Neural crest cell (in vitro differentiated cells): ENCODE data around the gene ITFG1. TPM values are rescaled to one million over a fixed set of nuclear protein-coding genes. Genes with fewer than 3 reads are reported as not detected.

ENCODE experiments used
- DNase-seq: peaks from one replicate; pipeline ENCODE4 v3.0.0; 2021; ENCODE audit warnings: low read depth, mixed read lengths, low spot score
- H3K27ac Mint-ChIP-seq: one replicate; pipeline ENCODE4 v1.8.0; 2021; ENCODE audit warnings: mild to moderate bottlenecking, mixed read lengths; ENCODE audit not compliant: unreplicated experiment
- H3K27me3 Mint-ChIP-seq: 2 replicates; pipeline ENCODE4 v1.8.0; 2021; ENCODE audit warnings: low read depth, mild to moderate bottlenecking, mixed read lengths
- H3K36me3 Mint-ChIP-seq: 2 replicates; pipeline ENCODE4 v1.8.0; 2021; ENCODE audit warnings: low read depth, mild to moderate bottlenecking, mixed read lengths
- H3K4me1 Mint-ChIP-seq: 2 replicates; pipeline ENCODE4 v1.8.0; 2021; ENCODE audit warnings: mixed read lengths
- H3K4me3 Mint-ChIP-seq: one replicate; pipeline ENCODE4 v1.8.0; 2021; ENCODE audit warnings: mild to moderate bottlenecking, mixed read lengths
- H3K9me3 Mint-ChIP-seq: 2 replicates; pipeline ENCODE4 v1.8.0; 2021; ENCODE audit warnings: mixed read lengths
- total RNA-seq: library from RNA; stranded (reverse); gene quantifications from 2 replicates; pipeline ENCODE4 v1.2.1, GENCODE V29; 2021
- TF ChIP-seq, protein P1 (sequence below): fragments of 200-600 bp; sonication (generic); conservative IDR thresholded peaks from 2 replicates; pipeline ENCODE4 v1.5.0; 2021; ENCODE audit warnings: antibody characterized with exemption, mild to moderate bottlenecking

Gene ITFG1
- total RNA-seq, 1 donor from 2014 or later = 30.9 TPM

DNA sequence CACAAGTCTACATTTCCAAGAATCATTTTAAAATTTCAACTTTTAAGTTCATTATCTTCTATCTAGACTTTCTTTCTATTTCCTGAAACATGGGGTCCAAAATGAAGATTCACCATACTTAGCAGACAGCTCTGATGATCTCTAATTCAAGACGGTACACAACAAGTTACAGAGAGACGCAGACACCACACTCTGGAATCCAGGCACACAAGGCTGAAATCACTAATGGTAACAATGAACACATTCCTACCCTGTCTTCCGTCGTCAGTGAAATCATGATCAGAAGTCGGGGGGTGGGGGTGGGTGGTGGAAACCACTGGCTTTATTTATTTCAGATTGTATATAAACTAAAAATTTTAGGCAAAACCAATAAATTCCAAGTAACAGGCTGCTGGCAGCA, 78.5 kb downstream of the ITFG1 start:
- Mint-ChIP-seq H3K4me3 (no peak overlapping the region), H3K9me3 (no peaks in the 10 kb centered on the region), H3K27ac (peak overlapping the region; percentile 78), H3K4me1 (peaks cover 30% of the 10 kb centered on the region), H3K36me3 (no peaks in the 10 kb centered on the region), H3K27me3 (no peaks in the 10 kb centered on the region)
- no peak for DNase-seq
- TF ChIP-seq, protein P1, sequence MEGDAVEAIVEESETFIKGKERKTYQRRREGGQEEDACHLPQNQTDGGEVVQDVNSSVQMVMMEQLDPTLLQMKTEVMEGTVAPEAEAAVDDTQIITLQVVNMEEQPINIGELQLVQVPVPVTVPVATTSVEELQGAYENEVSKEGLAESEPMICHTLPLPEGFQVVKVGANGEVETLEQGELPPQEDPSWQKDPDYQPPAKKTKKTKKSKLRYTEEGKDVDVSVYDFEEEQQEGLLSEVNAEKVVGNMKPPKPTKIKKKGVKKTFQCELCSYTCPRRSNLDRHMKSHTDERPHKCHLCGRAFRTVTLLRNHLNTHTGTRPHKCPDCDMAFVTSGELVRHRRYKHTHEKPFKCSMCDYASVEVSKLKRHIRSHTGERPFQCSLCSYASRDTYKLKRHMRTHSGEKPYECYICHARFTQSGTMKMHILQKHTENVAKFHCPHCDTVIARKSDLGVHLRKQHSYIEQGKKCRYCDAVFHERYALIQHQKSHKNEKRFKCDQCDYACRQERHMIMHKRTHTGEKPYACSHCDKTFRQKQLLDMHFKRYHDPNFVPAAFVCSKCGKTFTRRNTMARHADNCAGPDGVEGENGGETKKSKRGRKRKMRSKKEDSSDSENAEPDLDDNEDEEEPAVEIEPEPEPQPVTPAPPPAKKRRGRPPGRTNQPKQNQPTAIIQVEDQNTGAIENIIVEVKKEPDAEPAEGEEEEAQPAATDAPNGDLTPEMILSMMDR = no peak

DNA sequence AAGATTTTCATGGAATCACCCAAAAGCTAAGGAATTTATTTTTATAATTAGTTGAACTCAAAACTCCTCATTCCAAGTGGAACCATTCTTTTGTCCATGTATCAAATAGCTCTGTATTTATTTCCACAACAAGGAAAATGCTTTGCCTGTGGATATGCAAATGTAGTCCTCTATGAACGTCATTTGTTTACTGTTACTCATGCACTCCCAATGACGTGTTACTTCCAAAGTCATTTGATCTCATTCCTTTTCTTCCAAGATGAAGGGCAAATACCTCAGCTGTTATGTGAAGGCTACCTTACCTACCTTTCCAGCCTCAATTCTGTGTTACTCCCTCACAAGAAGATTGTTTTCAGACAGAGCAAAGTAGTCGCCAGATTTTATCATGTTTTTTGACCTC, 83.7 kb downstream of the ITFG1 start:
- Mint-ChIP-seq H3K9me3 (no peaks in the 10 kb centered on the region), H3K27me3 (no peaks in the 10 kb centered on the region), H3K4me3 (no peak overlapping the region), H3K27ac (no peak overlapping the region), H3K36me3 (peaks cover 4% of the 10 kb centered on the region), H3K4me1 (peaks cover 13% of the 10 kb centered on the region)
- no peak for DNase-seq
- TF ChIP-seq, protein P1 = no peak

DNA sequence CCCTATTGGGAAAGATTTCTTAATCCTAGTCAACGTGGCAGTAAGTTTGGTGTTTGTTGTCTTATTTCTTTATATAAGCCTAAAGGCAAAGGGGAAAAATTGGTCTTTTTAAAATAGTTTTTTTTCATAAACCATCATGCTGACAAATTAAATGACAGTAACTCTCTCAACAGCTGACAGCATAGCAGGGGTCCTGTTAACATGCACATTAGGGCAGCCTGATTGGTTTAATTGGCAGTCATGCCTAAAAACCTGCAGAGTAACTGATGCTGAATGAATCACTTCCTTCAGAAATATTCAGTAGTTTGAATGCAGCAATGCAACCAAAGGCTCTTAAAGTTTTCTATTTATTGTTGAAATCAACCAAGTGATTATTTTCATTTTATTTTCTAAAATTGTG, 85.4 kb downstream of the ITFG1 start:
- no peaks in the 10 kb centered on the region for H3K27me3 Mint-ChIP-seq
- H3K4me3 Mint-ChIP-seq = no peak overlapping the region
- TF ChIP-seq, protein P1 = no peak
- H3K9me3 Mint-ChIP-seq = no peaks in the 10 kb centered on the region
- peaks cover 3% of the 10 kb centered on the region for H3K4me1 Mint-ChIP-seq
- H3K36me3 Mint-ChIP-seq = peaks cover 7% of the 10 kb centered on the region
- no peak for DNase-seq
- H3K27ac Mint-ChIP-seq = no peak overlapping the region

DNA sequence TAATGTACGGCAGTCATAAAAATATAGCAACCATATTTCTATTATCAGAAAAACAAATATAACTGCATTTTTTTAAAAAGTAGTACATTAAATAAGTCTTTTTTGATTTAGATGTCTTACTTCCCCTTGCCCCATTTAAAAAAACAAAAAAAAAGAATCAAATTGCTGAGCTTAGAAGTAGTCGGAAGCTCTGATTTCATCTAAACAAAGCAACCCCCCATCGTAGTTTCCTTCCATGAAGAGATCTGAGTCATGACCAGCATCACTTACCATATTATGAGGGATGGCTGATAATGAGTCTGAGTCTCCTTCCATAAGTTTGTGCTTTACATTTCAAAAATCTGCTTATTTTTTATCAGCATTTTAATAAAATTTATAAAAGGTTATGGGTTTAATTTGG, 86.2 kb downstream of the ITFG1 start:
- no peak for DNase-seq
- no peaks in the 10 kb centered on the region for H3K4me1 Mint-ChIP-seq
- H3K27ac Mint-ChIP-seq = peak overlapping the region; percentile 57
- H3K9me3 Mint-ChIP-seq = no peaks in the 10 kb centered on the region
- H3K4me3 Mint-ChIP-seq = no peak overlapping the region
- peaks cover 8% of the 10 kb centered on the region for H3K36me3 Mint-ChIP-seq
- TF ChIP-seq, protein P1 = no peak
- no peaks in the 10 kb centered on the region for H3K27me3 Mint-ChIP-seq

DNA sequence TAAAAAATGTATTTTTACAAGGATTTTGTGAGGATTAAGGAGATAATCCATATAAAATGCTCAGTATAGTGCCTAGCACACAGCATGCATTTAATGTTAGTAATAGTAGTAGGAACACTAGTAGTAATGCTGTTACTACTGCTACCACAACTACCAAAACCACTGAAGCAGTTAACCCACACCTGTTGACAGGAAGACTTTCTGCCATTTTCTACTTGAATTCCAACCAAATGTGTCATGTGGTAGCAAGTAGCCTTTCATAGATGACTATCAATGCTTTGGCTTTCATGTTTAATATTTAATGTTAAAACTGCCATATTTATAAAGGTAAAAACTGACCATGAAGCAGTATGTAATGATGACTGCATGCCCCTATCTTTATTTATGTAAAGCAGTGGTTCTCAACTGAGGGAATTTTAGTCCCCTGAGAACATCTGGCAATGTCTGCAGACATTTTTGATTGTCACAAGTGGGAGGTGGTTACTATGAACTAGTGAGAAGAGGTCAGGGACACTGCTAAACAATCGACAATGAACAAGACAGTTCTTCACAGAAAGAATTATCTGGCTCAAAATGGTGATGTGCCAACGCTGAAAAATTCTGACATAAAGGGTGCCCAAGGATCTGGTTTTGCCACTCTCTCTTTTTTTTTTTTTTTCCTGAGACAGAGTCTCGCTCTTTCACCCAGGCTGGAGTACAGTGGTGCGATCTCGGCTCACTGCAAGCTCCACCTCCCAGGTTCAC, 89.4 kb downstream of the ITFG1 start:
- DNase-seq = no peak
- peaks cover 9% of the 10 kb centered on the region for H3K4me1 Mint-ChIP-seq
- H3K36me3 Mint-ChIP-seq = peaks cover 12% of the 10 kb centered on the region
- no peak overlapping the region for H3K4me3 Mint-ChIP-seq
- H3K9me3 Mint-ChIP-seq = no peaks in the 10 kb centered on the region
- H3K27ac Mint-ChIP-seq = no peak overlapping the region
- TF ChIP-seq, protein P1 = no peak
- no peaks in the 10 kb centered on the region for H3K27me3 Mint-ChIP-seq
